Measurements from ENCODE around the gene IL15RA.

DNA sequence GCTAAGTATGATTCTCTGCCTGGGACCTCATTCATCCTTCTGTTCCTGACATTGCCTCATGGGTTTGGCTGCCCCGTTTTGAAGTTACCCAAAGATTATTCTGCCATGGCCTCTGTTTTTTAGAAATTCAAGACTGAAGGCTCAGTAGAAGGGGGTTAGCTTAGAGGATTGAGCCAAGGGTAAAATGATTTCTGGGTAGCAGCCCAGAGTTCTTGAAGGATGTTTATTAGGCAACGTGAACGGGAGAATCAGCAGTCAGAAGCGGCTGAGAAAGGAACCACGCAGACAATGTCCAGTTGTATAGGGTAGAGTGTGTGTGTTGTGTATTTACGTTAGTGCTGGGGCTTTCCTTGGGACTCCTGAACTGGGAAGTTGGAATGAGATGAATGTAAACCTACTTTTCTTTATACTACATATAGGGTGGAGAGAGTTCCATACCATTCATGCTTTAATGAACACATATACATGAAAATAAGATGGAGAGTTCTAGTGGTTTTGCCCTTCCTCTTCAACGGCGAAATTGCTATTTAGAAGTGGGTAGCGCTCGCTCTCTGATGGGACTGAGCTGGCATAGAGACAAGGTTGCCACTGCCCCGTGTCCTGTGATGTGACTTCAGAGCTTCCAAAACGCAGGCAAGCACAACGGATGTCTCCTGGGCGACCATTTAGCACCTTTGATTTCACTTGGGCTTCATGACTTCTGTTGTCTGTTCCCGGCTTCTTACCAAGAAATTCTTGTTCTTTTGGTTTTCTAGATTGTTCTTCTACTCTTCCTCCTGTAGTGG is 35.0 kb upstream of the IL15RA start:
- TF ChIP-seq, protein P1, sequence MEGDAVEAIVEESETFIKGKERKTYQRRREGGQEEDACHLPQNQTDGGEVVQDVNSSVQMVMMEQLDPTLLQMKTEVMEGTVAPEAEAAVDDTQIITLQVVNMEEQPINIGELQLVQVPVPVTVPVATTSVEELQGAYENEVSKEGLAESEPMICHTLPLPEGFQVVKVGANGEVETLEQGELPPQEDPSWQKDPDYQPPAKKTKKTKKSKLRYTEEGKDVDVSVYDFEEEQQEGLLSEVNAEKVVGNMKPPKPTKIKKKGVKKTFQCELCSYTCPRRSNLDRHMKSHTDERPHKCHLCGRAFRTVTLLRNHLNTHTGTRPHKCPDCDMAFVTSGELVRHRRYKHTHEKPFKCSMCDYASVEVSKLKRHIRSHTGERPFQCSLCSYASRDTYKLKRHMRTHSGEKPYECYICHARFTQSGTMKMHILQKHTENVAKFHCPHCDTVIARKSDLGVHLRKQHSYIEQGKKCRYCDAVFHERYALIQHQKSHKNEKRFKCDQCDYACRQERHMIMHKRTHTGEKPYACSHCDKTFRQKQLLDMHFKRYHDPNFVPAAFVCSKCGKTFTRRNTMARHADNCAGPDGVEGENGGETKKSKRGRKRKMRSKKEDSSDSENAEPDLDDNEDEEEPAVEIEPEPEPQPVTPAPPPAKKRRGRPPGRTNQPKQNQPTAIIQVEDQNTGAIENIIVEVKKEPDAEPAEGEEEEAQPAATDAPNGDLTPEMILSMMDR (conservative IDR thresholded peaks at IDR 0.05 in 1 of 2, IDR thresholded peaks at IDR 0.05 in 1 of 2; ENCODE audit: extremely low read depth in 1 of 2, insufficient read depth in 1 of 2, low read depth in 1 of 2, low read length in 2 of 2): no peak
- no peak for TF ChIP-seq EZH2 (IDR thresholded peaks at IDR 0.05; ENCODE audit: borderline replicate concordance, low read length)

Data from mammary epithelial cell (primary cell).